ENCODE data around the gene NTM.
"Not testable (repeated sequence)": the region's sequence is repeated elsewhere in the genome, so short reads cannot be mapped to it uniquely, and the experiment has no call there.

Gene NTM

DNA sequence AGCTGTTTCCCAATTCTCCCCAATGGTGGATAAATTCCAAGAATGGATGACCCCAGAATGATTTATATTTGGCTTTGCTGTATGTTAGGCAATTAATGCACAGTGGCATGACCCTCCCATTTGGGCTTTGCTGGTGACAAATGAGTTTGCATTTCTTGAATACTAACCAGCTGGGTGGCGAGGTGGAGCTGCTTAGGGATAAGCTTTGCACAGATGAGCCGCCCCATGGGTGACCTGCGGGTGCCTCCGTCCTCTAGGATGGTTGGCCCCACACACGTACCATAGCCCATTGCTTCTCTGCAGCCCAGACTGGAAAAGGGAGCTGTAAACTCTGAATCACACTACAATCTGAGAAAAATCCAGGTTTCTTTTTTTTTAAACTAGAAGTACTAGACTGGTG, 94.6 kb downstream of the NTM start:
- DNase-seq = no peak

DNA sequence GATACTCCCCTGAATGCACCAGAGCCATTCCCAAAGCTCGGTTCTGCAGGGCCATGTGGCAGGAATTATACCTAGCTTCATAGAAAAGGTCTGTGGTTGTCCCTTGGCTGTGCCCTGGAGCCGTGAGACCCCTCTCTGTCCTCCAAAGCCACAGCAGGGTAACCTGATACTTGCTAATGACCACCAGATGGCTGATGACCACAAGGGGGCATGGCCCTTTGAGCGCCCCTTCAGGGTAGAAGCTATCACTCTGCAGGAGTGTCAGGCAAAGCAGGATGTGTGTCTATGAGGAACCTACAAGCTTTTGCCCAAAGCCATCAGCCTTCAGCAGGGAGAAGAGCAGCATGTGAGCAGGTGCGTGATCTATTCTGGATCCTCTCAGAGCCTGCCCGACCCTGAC, 95.3 kb downstream of the NTM start:
- no peak for DNase-seq

DNA sequence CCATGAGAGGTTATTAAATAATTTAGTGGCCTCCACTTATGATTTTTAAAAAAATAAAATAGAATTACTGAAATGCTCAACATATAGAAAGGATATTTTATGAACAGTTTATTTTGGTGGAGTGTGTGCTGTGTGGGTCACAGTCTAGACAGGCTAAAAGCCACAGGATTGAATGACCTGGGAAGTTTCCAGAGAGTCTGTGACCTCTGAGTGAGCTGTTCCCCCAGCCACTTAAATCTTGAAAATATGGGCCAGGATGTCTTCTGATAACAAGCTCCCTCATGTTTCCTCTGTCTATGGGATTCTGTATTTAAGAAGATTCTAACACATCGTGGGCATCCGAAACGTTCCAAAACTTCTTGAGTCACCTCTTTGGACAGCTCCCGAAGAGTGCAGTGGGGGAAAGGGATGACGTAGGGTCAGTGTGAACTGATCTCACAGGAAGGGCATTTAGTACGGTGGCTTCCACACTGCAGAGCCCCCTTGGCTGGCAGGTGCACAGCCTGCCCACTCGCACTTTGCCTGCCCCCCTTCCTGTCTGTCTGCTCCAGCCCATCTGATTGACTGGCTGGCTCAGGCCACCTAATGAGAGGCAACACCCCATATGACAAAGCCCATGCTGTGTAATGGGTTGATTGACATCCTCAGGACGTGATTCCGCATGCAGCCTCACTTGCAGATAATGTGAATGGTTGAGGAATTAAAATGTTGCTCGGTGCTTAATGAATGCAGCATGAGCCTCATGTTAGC, 97.4 kb downstream of the NTM start:
- no peak for DNase-seq

DNA sequence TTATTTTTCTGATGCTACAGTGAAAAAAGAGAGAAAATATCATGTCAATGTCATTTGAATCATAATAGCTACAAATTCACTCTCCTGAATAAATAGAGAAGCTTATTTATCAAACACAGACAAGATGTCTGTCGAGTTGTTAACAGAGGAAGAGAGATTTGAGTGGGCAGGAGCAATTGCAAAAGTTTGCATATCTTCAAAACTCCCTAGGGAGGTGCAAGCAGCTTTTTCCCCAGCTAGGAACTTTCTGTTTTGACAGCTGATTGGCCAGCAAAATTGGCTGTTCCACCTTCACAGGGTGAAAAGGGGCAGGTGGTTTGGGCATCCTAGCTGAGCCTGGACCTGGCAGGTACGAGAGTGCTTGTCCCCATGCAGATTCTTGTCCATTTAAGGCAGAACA, 98.2 kb downstream of the NTM start:
- DNase-seq = no peak

DNA sequence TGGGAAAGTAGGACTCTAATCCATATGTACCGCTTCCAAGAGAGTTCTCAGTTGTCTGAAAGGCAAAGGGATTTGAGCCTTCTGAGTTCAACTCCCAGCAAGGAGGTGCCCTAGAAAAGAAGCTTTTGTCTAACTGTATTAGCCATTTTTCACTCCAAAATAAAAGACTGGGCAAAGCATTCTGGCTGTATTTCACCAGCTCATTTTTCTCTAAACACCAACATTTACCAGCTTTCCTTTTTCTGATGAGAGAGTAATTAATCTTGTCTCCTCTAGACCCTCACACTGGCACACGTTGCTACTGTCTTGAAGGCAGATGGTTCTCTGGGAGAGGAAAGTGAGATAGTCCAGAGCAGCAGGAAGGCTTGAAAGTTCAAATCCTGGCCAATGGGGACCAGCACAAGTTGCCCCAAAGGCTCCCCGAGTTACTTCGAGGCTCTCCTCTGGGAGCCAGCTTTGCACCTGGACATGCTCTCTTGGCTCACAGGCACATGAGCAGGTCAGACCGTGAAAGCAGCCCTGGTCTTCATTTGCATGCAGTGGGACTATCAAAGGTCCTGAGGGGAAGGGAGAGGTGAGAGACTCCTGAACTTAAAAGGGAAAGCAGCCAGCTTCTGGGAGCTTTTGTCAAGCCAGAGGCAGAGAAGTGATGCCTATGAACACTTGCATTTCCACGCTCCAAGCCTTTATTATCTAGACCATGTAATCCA, 100.0 kb downstream of the NTM start:
- DNase-seq = no peak

DNA sequence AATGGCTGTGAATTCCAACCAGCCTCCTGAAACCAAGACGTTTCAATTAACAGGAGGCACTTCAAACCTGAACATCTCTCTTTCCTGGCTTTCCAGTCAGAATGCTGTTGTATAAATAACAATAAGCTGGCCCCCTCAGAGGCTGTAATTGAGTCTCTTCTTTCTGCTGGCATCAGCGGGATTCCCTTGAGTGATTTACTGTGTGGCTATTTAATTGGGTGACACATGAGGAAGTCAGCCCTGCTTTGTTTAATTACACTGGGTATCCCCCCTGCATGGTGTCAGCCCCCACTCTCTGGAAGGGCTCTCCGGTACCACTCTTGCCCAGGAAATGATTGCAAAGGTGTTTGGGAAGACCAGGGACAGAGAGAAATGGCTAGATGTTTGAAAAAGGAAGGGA, 101.6 kb downstream of the NTM start:
- no peak for DNase-seq

DNA sequence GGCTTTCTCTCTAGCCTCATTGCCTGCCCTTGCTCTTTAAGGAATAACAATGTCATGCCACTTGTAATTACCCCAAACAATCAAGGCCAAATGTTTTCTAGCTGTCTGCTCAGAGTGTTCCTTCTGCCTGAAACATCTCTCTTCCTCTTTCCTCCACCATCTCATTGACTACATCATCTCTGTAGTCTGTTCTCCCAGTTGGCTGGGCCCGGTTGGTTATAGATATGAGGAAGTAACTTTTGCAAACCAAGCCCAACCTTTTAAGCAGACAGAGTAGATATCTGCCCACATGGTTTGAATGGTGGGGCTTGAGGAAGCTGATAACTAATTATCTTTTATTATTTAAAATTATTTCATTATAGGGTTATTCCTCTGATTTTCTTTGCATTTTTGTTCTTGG, 104.5 kb downstream of the NTM start:
- DNase-seq = no peak

DNA sequence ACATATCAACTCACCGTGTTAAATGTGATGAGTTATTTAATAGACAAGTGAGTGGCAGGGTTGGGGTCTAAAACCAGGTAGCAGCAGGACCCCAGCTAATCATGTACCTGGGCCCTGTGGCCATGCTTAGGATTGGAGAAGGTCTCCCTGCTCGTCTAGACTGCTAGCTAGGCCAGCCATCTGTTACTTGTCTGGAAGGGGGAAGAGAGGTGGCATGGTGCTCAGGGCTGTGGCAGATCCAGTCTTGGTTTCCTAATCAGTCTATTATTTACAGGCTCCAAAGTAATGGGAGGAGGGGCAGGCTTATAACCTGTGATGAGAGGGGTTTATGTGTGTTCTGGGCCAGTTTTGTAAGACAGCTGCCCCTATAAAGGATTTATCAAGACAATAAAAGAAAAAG, 105.9 kb downstream of the NTM start:
- no peak for DNase-seq

DNA sequence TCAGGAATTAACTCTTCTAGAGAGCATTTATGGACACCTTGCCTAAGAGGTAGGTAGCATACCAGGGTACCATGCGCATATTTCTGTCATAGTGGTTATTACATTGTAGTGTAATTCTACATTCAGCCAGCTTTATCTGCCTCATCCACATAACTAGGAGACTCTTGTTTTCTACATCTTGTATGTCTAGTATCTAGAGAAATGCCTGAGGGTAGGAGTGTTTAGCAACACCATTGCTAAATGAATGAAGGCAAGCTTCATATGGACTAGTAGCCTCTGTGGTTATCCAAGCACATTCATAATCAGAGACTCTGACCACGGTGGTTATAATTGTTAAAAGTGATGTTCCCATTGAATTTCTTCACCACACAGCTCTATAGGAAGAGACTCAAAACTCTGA, 107.9 kb downstream of the NTM start:
- DNase-seq = no peak

DNA sequence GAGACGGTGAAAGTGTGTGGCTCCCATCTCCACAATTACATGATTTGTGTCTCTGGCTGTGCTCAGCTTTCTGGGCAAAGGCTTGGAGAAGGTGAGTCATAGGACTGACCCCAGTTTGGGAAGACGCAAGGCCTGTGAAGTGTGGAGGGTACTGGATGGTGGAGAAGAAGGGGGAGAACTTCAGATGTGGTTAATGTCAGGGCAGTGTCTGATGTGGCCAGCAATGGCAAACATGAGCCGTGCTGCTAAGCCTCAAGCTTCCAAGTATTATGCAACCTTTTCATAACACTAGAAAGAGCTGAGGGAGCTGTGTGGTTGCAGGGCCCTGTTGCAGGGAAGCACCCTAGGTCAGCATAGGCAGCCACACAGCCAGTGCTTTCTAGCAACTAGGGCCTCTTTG, 110.9 kb downstream of the NTM start:
- DNase-seq = no peak

DNA sequence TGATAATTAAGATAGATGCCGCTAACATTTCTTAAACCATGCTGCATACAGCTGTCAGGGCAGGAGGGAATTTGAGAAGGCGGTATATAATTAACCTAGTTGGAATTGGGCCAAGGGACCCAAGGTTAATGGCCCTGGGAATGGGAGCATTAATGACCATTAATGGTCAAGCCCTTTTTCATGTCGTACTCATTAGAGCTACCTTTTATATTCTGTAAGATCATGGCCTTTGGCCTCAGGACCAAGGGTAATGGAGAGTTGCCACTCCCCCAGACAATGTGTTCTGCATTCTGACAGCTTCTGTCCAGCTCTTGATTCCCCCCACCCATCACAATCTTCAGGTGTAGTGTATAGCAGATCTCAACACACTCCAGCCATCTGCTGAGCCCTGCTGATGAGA, 111.6 kb downstream of the NTM start:
- DNase-seq = no peak

DNA sequence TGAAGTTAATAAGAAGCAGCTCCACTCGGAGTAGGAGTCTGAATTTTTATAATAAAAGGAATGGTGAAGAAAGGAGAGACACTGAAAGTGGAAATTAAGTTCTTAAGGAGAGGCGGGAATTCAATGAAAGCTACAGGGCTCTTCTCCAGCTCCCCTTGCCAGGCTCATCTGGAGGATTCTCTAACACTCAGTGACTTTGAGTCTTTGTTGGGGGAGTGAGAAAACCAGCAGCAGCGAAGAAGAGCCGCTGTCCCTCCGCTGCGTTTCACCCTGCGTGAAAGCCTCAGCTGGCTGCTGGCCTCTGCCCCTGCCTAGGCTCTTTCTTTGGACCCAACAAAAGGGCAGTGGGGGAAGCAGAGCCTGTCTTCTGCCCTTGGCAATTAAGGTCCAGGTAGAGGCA, 113.0 kb downstream of the NTM start:
- DNase-seq = no peak

DNA sequence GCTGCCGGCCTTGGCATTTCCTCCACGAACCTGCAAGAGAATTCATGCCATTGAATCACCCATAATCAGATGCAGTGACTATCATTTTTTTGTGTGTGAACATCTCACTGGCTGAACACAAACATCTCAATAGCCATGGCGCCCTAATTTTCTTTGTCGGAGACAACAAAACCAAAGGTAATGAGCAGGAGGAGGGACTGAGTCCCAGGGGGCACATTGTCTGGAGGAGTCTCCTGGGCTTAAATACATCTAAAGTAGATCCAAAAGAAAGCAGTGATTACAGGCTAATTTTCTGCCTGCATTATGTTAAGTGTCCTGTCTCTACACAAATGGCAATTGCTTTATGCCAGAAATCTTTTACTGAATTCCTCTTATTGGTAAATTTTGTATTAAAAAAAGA, 113.5 kb downstream of the NTM start:
- DNase-seq = no peak

DNA sequence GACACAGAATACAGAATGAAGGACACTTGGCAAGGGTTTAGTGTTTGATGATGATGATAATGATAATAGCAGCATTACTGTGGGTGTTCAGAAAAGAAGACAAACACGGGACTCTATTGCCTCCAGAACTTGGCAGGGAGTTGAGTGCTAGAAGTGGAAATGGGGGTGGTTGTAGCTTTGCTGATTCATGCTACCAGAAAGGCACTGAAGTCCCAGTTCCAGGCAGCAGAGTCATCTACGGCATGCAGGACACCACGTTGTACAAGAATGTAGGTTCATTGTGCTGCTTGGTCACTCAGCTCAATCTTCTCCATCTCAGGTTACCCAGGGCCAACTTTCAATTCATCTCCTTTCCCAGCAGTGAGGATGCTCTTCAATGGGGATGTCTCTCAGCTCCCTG, 115.7 kb downstream of the NTM start:
- no peak for DNase-seq

DNA sequence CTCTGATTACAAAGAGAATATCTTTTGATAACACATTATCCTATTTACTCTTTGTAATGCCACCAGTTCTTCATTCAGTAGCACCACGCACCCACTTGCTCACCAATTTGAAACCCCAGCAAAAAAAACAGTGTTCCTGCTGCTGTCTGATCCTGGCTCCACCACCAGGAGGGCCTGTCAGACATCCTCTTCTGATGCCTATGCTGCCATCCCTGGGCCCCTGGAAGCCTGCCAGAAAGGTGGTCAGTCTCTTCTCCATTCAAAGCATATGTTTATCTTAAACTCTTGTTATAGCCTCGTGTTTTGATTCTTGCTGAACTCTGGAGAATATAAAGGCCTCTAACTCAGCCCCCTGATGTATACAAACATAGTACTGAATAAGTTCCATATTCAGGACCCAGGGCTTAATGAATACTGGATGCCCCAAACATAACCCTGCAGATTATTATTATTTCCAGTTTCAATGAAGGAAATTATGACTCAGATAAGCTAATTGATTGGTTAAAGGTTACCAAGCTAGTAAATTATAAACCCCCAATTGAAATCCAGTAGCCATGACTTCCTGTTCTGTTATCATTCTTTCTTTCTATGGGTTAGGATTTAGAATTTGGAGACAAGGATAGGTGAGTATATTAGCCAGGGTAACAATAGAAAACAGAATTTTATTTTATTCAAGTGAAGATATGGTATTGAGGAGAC, 116.7 kb downstream of the NTM start:
- no peak for DNase-seq

DNA sequence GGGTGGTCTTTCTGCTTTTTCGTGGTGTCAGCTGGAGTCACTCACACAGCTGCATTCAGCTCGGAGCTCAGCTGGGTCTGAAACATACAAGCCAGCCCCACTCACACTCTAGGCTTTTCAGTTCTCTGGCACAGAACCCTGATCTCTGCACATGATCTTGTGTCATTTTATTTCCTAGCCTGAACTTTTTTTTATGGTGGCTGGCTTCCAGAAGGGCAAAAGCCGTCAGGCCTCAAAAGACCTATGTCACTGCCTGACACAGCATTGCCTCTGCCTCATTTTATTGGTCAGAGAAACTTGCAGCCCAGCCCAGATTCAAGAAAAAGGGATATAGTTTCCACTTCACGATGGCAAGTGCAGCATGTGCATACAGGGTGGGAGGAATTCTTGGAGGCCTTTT, 117.8 kb downstream of the NTM start:
- DNase-seq = no peak

DNA sequence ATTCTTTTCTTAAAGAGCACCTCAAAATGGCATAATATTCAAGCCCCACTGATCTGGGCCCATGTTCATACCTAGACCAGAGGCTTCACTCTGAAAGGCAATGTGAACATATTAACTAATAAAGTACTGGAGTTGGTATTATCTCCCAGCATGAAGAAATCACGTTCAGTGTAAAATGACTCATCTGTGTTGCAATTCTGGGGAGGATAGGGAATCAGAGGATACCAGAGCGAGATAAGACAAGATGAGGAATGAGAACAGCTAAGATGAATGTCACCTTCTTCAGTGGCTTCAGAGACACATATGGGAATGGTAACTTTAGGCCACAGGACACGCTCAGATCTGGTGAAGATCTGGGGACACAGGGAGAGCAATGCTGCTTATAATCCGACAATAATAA, 121.1 kb downstream of the NTM start:
- DNase-seq = no peak

DNA sequence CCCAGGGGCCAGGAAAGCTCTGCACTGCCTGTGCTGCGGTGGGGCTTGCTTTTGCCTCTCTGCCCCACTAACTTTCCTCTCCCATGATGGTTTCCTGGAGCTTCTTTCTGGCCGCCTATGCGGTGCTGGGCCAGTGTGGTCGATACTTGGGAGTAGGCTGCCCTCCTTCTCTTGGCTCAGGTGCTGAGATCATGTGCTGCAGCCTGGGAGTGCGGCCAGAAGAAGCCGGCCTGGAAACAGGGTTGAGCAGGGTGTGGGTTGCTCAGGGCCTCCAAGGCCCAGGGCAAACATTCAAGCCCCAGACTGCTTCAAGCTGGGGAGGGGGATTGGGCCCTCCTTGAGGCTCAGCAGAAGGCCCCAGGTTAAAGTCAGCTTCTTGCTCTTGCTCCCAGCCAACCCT, 125.0 kb downstream of the NTM start:
- DNase-seq = no peak

DNA sequence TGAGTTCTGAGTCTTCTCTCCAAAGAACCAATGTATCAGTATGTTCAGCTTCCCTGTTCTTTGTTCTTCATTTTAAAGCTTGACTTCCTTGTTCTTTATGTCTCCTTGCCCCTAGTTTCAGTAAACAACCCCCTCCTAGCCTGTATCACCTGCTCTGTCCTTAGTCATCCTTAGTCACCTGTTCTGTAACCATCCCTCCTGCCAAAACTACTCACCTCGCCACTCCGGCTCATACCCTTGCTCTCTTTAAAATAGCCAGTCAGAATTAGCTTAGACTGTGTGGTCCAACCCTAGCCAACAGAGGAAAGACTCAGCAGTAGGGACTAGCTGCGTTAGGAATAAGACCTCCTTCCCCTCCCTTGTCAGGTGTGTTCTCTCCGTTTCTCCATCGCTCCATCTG, 127.3 kb downstream of the NTM start:
- not testable (repeated sequence) for DNase-seq

DNA sequence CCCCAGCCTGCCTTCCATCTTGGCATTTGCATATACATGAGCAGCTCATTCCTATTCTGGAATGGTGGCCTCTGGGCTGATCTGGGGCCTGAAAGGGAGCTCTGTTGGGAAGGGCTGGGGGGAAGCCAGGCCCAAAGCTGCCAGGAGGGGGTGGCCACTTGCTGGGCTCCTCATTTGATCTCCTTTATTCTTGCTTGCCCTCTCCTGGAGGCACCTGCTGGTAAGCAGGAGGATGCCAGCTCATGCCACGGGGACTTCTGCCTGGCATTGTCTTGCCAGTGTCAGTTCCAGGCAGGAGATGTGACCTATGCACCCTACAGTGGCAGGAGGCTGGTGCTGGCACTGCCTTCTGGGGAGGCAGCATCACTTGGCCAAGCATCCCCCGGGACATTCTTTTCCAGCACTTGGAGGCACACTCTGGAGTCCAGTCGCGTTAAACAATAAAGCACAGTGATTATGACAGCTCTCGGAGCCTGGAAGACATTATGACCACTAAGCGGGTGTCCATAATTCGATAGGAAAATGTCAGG, 128.3 kb downstream of the NTM start:
- DNase-seq = no peak

DNA sequence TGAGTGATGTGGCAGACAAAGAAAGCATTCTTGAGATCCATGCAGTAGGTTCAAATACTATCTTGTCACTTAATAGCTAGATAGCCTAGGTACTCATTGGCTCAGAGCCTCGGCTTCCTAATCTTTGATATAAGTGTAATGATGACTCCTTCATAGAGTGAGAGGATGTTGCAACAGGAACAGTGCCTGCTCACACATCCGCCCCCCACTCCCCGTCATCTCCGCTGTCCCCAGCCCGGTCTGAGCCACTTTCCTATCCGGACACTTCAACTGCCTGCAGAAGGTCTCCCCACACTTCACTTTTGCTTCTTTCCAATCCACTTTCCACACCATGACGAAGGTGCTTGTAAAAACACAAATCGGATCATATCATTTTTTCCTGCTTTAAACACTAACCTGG, 128.8 kb downstream of the NTM start:
- DNase-seq = no peak

DNA sequence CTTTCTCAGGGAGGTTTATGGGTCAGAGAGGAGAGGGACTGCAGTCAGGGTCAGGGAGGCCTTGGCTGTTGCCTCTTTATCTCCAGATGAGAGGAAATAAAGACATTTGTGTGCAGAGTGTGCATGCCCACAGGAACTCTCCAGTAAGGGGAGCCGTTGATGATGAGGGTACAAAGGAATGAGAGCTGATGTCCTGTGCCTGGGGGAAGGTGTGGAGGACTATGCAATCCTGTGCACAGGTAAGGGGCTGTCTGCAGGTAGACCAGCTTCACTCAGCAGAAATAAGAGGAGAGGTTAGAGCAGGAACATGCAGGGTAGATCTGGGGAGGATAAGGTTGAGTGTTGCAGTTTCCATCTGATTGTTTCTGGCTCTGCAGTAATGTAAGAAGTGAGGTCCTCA, 132.6 kb downstream of the NTM start:
- DNase-seq = no peak

DNA sequence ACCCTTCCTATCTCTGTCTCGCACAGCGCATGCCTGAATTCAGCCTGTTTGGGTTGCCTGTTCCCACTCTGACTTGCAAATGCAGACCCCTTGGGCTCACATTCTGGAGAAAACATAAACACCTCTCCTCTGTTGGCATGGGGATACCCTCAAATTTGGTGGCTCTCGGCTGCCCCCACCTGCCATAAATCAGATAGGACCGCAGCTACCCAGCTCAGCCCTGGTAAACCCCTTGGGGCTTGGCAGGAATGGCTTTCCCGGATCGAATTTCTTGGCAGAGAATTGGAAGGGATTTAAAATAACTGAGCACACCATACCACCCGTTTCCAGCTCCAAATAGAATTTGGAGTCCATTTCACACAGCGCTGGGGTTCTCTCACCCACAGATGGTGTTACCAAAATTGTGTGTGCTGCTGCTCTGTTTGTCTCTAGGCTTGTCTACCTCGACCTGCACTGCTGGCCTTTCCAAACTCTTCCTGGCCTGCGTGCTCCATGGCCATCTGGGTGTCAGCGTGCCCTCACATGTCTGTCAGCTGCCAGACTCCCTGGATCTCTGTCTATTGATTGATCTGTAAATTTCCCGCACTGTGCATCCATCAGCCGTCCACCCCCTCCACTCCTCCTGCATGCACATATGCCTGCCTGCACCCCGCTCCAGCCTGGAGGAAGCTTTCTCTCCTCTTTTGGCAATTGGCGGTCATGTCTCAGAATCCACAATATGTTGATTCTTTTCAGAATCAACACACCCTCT, 134.0 kb downstream of the NTM start:
- no peak for DNase-seq

Measured in activated T-cell treated with anti-CD3 and anti-CD28 coated beads, Interleukin-2, amount 50 U/mL, for 48 hours (primary cell).